ENCODE measurements around the gene UBE2E2.

DNA sequence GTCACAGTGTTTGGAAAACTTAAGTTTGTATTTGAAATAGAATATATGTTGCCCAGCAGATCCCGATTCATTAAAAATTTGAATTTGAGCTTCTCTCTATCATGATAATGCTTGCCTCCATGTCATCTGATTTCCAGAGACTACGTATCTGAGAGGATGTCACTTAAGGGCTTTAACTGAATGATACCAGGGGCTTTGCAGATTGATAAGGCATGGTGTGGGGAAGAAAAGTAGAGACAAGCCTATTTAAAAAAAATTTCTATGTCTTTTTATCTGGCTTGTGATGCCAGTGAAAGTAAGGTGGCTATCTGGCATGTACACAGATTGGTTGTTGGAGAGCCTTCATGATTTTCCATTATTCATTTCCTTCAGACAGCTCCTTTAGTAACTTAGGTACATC, 72.7 kb downstream of the UBE2E2 start:
- TF ChIP-seq, protein P1, sequence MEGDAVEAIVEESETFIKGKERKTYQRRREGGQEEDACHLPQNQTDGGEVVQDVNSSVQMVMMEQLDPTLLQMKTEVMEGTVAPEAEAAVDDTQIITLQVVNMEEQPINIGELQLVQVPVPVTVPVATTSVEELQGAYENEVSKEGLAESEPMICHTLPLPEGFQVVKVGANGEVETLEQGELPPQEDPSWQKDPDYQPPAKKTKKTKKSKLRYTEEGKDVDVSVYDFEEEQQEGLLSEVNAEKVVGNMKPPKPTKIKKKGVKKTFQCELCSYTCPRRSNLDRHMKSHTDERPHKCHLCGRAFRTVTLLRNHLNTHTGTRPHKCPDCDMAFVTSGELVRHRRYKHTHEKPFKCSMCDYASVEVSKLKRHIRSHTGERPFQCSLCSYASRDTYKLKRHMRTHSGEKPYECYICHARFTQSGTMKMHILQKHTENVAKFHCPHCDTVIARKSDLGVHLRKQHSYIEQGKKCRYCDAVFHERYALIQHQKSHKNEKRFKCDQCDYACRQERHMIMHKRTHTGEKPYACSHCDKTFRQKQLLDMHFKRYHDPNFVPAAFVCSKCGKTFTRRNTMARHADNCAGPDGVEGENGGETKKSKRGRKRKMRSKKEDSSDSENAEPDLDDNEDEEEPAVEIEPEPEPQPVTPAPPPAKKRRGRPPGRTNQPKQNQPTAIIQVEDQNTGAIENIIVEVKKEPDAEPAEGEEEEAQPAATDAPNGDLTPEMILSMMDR (IDR thresholded peaks at IDR 0.05; ENCODE audit: low read length) = no peak
- no peak for TF ChIP-seq EZH2 (IDR thresholded peaks at IDR 0.05; ENCODE audit: borderline replicate concordance, low read length)
